CD14-positive monocyte (primary cell): ENCODE results near the gene ADGB. TPM values are rescaled to one million over a fixed set of nuclear protein-coding genes. Genes with fewer than 3 reads are reported as not detected.
"Not testable (repeated sequence)": the region's sequence is repeated elsewhere in the genome, so short reads cannot be mapped to it uniquely, and the experiment has no call there.

ENCODE experiments used
- DNase-seq, 3 donors: peaks; one replicate each; pipeline ENCODE4 v3.0.0-alpha.2; 2011 to 2022
- H2AFZ ChIP-seq: 2 replicates; pipeline ENCODE4 v1.6.0; 2012; ENCODE audit warnings: mild to moderate bottlenecking, low read depth, low read length, inconsistent platforms; ENCODE audit not compliant: insufficient read depth, poor library complexity, severe bottlenecking
- H3K27ac ChIP-seq, 2 donors: 1 replicate in 1 of 2; 2 replicates in 1 of 2; pipeline ENCODE4 v1.5.1; 2012 to 2013; ENCODE audit warnings: low read length in 2 of 2, control low read depth in 1 of 2, inconsistent platforms in 1 of 2, low read depth in 1 of 2, mild to moderate bottlenecking in 1 of 2
- H3K27me3 ChIP-seq, 2 donors: one replicate each; pipeline versions ENCODE4 v1.6.0 to v1.6.1; 2011 to 2013; ENCODE audit warnings: low read length in 2 of 2; ENCODE audit not compliant: control insufficient read depth in 2 of 2, insufficient read depth in 2 of 2
- H3K36me3 ChIP-seq, 2 donors: replicated peaks in 1 of 2; 1 replicate in 1 of 2; 2 replicates in 1 of 2; pipeline versions ENCODE4 v1.5.1 to v1.6.1; 2012 to 2013; ENCODE audit warnings: low read length in 2 of 2, control low read depth in 1 of 2, inconsistent platforms in 1 of 2, mild to moderate bottlenecking in 1 of 2; ENCODE audit not compliant: insufficient read depth in 2 of 2, control insufficient read depth in 1 of 2
- H3K4me1 ChIP-seq, 2 donors: 1 replicate in 1 of 2; 2 replicates in 1 of 2; pipeline versions ENCODE4 v1.5.1 to v1.6.1; 2012 to 2013; ENCODE audit warnings: low read length in 2 of 2, control low read depth in 1 of 2, inconsistent platforms in 1 of 2, mild to moderate bottlenecking in 1 of 2, moderate library complexity in 1 of 2; ENCODE audit not compliant: insufficient read depth in 2 of 2, control insufficient read depth in 1 of 2
- H3K4me2 ChIP-seq: replicated peaks from 2 replicates; pipeline ENCODE3; 2012; ENCODE audit warnings: low read length, moderate library complexity, mild to moderate bottlenecking; ENCODE audit not compliant: poor library complexity, severe bottlenecking; ENCODE audit errors: extremely low read depth
- H3K4me3 ChIP-seq, 3 experiments: fragments of 200-600 bp in 1 of 3; sonication (generic) in 1 of 3; replicated peaks in 1 of 3; 1 replicate in 2 of 3; 2 replicates in 1 of 3; pipeline ENCODE4 v1.5.1; 2011 to 2013; ENCODE audit warnings: low read length in 3 of 3, mild to moderate bottlenecking in 3 of 3, control low read depth in 2 of 3, low read depth in 2 of 3, inconsistent platforms in 1 of 3, moderate library complexity in 1 of 3
- H3K79me2 ChIP-seq: 2 replicates; pipeline ENCODE4 v1.6.0; 2012; ENCODE audit warnings: mild to moderate bottlenecking, control low read depth, inconsistent platforms, low read length, moderate library complexity; ENCODE audit not compliant: insufficient read depth
- H3K9ac ChIP-seq: 2 replicates; pipeline ENCODE4 v1.6.0; 2017; ENCODE audit warnings: low read length, mild to moderate bottlenecking; ENCODE audit not compliant: insufficient read depth, poor library complexity, severe bottlenecking
- H3K9me3 ChIP-seq, 2 donors: replicated peaks in 1 of 2; 1 replicate in 1 of 2; 2 replicates in 1 of 2; pipeline versions ENCODE4 v1.5.1 to v1.6.1; 2012 to 2013; ENCODE audit warnings: low read length in 2 of 2, control low read depth in 1 of 2; ENCODE audit not compliant: control insufficient read depth in 1 of 2, insufficient read depth in 1 of 2
- H4K20me1 ChIP-seq: 2 replicates; pipeline ENCODE4 v1.6.0; 2012; ENCODE audit warnings: mild to moderate bottlenecking, low read length, control low read depth, moderate library complexity; ENCODE audit not compliant: insufficient read depth
- H3K27ac Mint-ChIP-seq, 7 donors: one replicate each; pipeline ENCODE4 v1.8.0; 2020; ENCODE audit warnings: mild to moderate bottlenecking in 7 of 7, mixed read lengths in 7 of 7, moderate library complexity in 6 of 7, inconsistent platforms in 2 of 7
- H3K27me3 Mint-ChIP-seq, 3 donors: one replicate each; pipeline ENCODE4 v1.8.0; 2021 to 2022; ENCODE audit warnings: low read depth in 3 of 3, mild to moderate bottlenecking in 3 of 3, mixed read lengths in 3 of 3, moderate library complexity in 3 of 3, inconsistent platforms in 1 of 3
- H3K36me3 Mint-ChIP-seq, 2 donors: one replicate each; pipeline ENCODE4 v1.8.0; 2020; ENCODE audit warnings: mixed read lengths in 2 of 2, inconsistent platforms in 1 of 2, mild to moderate bottlenecking in 1 of 2
- H3K4me1 Mint-ChIP-seq: one replicate; pipeline ENCODE4 v1.8.0; 2020; ENCODE audit warnings: mild to moderate bottlenecking, mixed read lengths
- H3K4me3 Mint-ChIP-seq, 2 donors: one replicate each; pipeline ENCODE4 v1.8.0; 2020; ENCODE audit warnings: mild to moderate bottlenecking in 2 of 2, mixed read lengths in 2 of 2, moderate library complexity in 1 of 2
- H3K9me3 Mint-ChIP-seq, 7 donors: one replicate each; pipeline ENCODE4 v1.8.0; 2020 to 2022; ENCODE audit warnings: mixed read lengths in 7 of 7, mild to moderate bottlenecking in 6 of 7, moderate library complexity in 6 of 7, inconsistent platforms in 2 of 7
- WGBS: methylation state at CpG from one replicate; pipeline ENCODE4 v1.1.5; 2013; ENCODE audit warnings: missing lambda C conversion rate; ENCODE audit not compliant: insufficient coverage; 5-methylcytosine and 5-hydroxymethylcytosine counted together
- intact Hi-C, 2 donors: fragments of 100-400 bp; cut with micrococcal nuclease; formaldehyde crosslinking; loops; one replicate each; pipeline versions ENCODE4 v1.15.0 to v1.15.1; 2023
- polyA plus RNA-seq, 3 donors: library from polyadenylated mRNA; depleted of rRNA in 1 of 3; unstranded in 2 of 3; stranded (reverse) in 1 of 3; fragments of 300-500 nt in 2 of 3; fragments of >200 nt in 1 of 3; fragmentation: Illumina TruSeq in 2 of 3; gene quantifications; 1 replicate in 2 of 3; 2 replicates in 1 of 3; pipeline ENCODE4 v1.2.3, GENCODE V29; 2012 to 2021
- TF ChIP-seq, protein P1 (sequence below): fragments of 200-600 bp; IDR thresholded peaks from one replicate; pipeline ENCODE4 v1.8.0; 2022; ENCODE audit warnings: antibody characterized with exemption, mild to moderate bottlenecking

Gene ADGB
- polyA plus RNA-seq, 3 donors: 0.01 TPM; not detected in 2

DNA sequence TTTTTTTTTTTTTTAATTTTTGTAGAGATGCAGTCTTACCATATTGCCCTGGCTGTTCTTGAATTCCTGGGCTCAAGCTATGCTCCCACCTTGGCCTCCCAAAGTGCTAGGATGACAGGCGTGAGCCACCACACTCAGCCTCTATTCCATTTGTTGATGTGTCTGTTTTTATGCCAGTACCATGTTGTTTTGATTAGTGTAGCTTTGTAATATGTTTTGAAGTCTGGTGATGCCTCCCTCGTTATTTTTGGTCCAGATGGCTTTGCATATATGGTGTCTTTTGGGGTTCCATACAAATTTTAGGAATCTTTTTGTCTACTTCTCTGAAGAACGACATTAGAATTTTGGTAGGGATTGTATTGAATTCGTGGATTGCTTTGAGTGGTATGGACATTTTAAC lies 193.2 kb downstream of the ADGB start:
- Mint-ChIP-seq H3K27ac (no peak overlapping the region), H3K27me3 (no peaks in the 10 kb centered on the region), H3K4me1 (no peaks in the 10 kb centered on the region), H3K9me3 (peaks cover 7 to 19% (median 14%) of the 10 kb centered on the region in 7 donors), H3K4me3 (no peak overlapping the region), H3K36me3 (no peaks in the 10 kb centered on the region)
- Histone ChIP-seq H3K4me2 (no peak overlapping the region), H3K4me3 (no peak overlapping the region), H4K20me1 (no peaks in the 10 kb centered on the region), H3K9me3 (peaks cover 8 to 10% of the 10 kb centered on the region in 2 donors), H3K4me1 (no peaks in the 10 kb centered on the region), H3K9ac (no peak overlapping the region), H3K27me3 (no peaks in the 10 kb centered on the region), H3K79me2 (no peaks in the 10 kb centered on the region), H3K36me3 (no peaks in the 10 kb centered on the region), H2AFZ (no peak overlapping the region), H3K27ac (no peak overlapping the region)
- TF ChIP-seq, protein P1, sequence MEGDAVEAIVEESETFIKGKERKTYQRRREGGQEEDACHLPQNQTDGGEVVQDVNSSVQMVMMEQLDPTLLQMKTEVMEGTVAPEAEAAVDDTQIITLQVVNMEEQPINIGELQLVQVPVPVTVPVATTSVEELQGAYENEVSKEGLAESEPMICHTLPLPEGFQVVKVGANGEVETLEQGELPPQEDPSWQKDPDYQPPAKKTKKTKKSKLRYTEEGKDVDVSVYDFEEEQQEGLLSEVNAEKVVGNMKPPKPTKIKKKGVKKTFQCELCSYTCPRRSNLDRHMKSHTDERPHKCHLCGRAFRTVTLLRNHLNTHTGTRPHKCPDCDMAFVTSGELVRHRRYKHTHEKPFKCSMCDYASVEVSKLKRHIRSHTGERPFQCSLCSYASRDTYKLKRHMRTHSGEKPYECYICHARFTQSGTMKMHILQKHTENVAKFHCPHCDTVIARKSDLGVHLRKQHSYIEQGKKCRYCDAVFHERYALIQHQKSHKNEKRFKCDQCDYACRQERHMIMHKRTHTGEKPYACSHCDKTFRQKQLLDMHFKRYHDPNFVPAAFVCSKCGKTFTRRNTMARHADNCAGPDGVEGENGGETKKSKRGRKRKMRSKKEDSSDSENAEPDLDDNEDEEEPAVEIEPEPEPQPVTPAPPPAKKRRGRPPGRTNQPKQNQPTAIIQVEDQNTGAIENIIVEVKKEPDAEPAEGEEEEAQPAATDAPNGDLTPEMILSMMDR: no peak
- DNase-seq: no peak
- intact Hi-C loops: no loop called here
- WGBS: 86% methylated on average over 1 of the region's 4 CpGs

DNA sequence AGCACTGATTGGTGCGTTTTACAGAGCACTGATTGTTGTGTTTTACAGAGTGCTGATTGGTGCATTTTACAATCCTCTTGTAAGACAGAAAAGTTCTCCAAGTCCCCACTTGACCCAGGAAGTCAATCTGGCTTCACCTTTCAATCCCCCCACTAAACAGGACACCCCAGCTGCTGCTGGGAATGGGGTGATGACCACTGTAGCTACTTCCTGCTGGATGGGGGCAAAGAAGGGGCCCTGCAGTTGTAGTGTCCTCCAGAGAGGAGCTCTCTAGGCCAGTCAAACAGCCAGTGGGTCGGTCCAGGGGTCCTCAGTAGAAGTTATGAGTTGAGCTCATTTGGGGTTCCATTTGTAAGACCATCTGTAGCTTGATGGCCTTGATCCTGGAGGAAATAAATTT lies 194.4 kb downstream of the ADGB start:
- H3K27me3 ChIP-seq, H4K20me1 ChIP-seq, H3K4me3 Mint-ChIP-seq, H3K36me3 ChIP-seq, H3K4me1 ChIP-seq, H3K27ac ChIP-seq, intact Hi-C loops, H3K9ac ChIP-seq, H3K79me2 ChIP-seq, H3K36me3 Mint-ChIP-seq, H3K4me2 ChIP-seq, H3K27me3 Mint-ChIP-seq, H3K4me1 Mint-ChIP-seq, H2AFZ ChIP-seq, DNase-seq, H3K4me3 ChIP-seq: not testable (repeated sequence)
- WGBS: 70% methylated on average over 1 of the region's 2 CpGs
- Mint-ChIP-seq H3K9me3 (peaks cover 7 to 19% (median 14%) of the 10 kb centered on the region in 7 donors), H3K27ac (peak overlapping the region in 1 of 7 donors; percentile 37)
- peaks cover 8 to 10% of the 10 kb centered on the region in 2 donors for H3K9me3 ChIP-seq
